Central memory CD8-positive, alpha-beta T cell (primary cell): Measurements from ENCODE around the gene RBM34.

Source experiments
- ATAC-seq: fragments of 150-1000 bp; cut with Tn5 transposase; replicated peaks from 2 replicates; pipeline ENCODE4 v1.10.0; 2022; ENCODE audit warnings: mild to moderate bottlenecking, moderate FRiP score, moderate number of reproducible peaks; ENCODE audit not compliant: poor library complexity, severe bottlenecking; ENCODE audit errors: extremely low read depth
- DNase-seq, 2 donors: peaks; one replicate each; pipeline ENCODE4 v3.0.0; 2021; ENCODE audit warnings: low spot score in 2 of 2
- H3K27ac Mint-ChIP-seq: one replicate; pipeline ENCODE4 v1.8.0; 2022; ENCODE audit warnings: low read depth, mild to moderate bottlenecking, moderate library complexity, mixed read lengths
- H3K27me3 Mint-ChIP-seq: one replicate; pipeline ENCODE4 v1.8.0; 2022; ENCODE audit warnings: mixed read lengths
- H3K36me3 Mint-ChIP-seq: one replicate; pipeline ENCODE4 v1.8.0; 2022; ENCODE audit warnings: mild to moderate bottlenecking, moderate library complexity, mixed read lengths; ENCODE audit not compliant: insufficient read depth
- H3K4me1 Mint-ChIP-seq: one replicate; pipeline ENCODE4 v1.8.0; 2022; ENCODE audit warnings: mixed read lengths
- H3K4me3 Mint-ChIP-seq: one replicate; pipeline ENCODE4 v1.8.0; 2022; ENCODE audit warnings: mild to moderate bottlenecking, moderate library complexity, mixed read lengths
- H3K9me3 Mint-ChIP-seq: one replicate; pipeline ENCODE4 v1.8.0; 2022; ENCODE audit warnings: mixed read lengths

Gene RBM34

GRCh38 chr1:235147269-235147668 is 13.8 kb downstream of the RBM34 start:
- no peaks in the 10 kb centered on the region for H3K9me3 Mint-ChIP-seq
- no peaks in the 10 kb centered on the region for H3K27me3 Mint-ChIP-seq
- H3K4me3 Mint-ChIP-seq: no peak overlapping the region
- no peak overlapping the region for H3K27ac Mint-ChIP-seq
- peaks cover 26% of the 10 kb centered on the region for H3K4me1 Mint-ChIP-seq
- DNase-seq (no peak), ATAC-seq (no peak)
- peaks cover 73% of the 10 kb centered on the region for H3K36me3 Mint-ChIP-seq

- H3K27ac Mint-ChIP-seq: no peak overlapping the region
- H3K4me1 Mint-ChIP-seq: peaks cover 16% of the 10 kb centered on the region
- H3K36me3 Mint-ChIP-seq: peaks cover 68% of the 10 kb centered on the region
- H3K27me3 Mint-ChIP-seq: no peaks in the 10 kb centered on the region
- no peak for ATAC-seq
- no peak overlapping the region for H3K4me3 Mint-ChIP-seq
- H3K9me3 Mint-ChIP-seq: no peaks in the 10 kb centered on the region
- no peak for DNase-seq
Observed at GRCh38 chr1:235145639-235146038, 15.4 kb downstream of the RBM34 start.

DNA sequence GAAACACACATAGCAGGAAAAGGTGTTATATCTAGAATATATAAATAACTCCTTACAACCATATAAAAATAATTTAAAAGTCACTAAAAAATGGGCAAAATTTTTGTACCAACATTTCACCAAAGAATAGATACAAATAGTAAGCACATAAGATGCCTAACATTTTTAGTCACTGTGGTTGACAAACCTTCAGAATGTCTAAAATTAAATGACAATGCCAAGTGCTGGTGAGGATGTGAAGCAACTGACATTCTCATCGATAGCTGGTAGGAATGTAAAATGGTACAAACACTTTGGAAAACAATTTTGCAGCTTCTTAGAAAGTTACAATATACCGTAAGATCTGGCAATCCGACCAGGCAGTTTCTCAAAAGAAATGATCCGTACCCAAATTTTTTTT is 18.1 kb downstream of the RBM34 start:
- Mint-ChIP-seq H3K27ac (no peak overlapping the region), H3K9me3 (no peaks in the 10 kb centered on the region), H3K4me1 (peaks cover 24% of the 10 kb centered on the region), H3K36me3 (peaks cover 71% of the 10 kb centered on the region), H3K4me3 (no peak overlapping the region), H3K27me3 (no peaks in the 10 kb centered on the region)
- ATAC-seq (no peak), DNase-seq (no peak)

GRCh38 chr1:235139315-235139714 is 21.7 kb downstream of the RBM34 start:
- peaks cover 24% of the 10 kb centered on the region for H3K4me1 Mint-ChIP-seq
- H3K27me3 Mint-ChIP-seq: no peaks in the 10 kb centered on the region
- no peaks in the 10 kb centered on the region for H3K9me3 Mint-ChIP-seq
- H3K4me3 Mint-ChIP-seq: no peak overlapping the region
- H3K36me3 Mint-ChIP-seq: peaks cover 77% of the 10 kb centered on the region
- H3K27ac Mint-ChIP-seq: no peak overlapping the region
- ATAC-seq (no peak), DNase-seq (no peak)

DNA sequence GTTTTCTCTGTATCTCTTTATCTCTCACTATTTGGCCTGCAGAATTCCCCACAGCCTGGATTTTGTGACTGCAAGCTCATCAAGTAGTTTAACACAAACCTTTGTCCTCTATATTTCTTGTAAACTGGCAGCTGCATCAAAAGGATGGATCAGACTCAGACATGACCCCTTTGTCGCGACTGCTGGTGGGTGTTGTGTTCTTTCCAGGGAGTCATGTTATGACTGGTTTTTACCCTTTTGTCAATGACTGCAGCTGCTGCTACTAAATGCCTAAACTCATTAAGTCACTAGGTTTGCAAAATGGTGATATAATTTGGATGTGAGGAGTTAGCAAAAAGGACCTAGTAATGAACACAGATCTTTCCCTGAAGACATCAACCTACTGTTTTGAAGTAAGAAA is 22.2 kb downstream of the RBM34 start:
- H3K36me3 Mint-ChIP-seq: peaks cover 78% of the 10 kb centered on the region
- no peaks in the 10 kb centered on the region for H3K27me3 Mint-ChIP-seq
- H3K27ac Mint-ChIP-seq: no peak overlapping the region
- no peak overlapping the region for H3K4me3 Mint-ChIP-seq
- H3K9me3 Mint-ChIP-seq: no peaks in the 10 kb centered on the region
- ATAC-seq (no peak), DNase-seq (no peak)
- H3K4me1 Mint-ChIP-seq: peaks cover 20% of the 10 kb centered on the region

DNA sequence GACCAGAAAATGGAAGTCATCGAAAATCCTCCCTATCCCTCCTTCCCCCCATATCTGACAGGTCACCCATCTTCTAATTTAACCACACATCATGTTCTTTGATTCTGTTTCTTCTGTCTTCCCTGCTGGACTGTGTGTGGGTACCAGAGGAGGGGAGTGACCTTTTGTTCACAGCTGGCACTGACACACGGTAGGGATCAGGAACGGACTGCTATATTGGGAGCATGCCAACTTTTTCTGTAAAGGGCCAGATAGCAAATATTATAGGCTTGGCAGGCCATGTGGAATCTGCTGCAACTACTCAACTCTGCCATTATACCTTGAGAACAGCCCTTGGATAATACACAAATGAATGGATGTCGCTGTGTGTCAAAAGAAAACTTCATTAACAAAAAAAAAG is 24.9 kb downstream of the RBM34 start:
- no peak for ATAC-seq
- Mint-ChIP-seq H3K4me1 (peaks cover 15% of the 10 kb centered on the region), H3K4me3 (no peak overlapping the region), H3K27ac (no peak overlapping the region), H3K27me3 (no peaks in the 10 kb centered on the region), H3K9me3 (no peaks in the 10 kb centered on the region), H3K36me3 (peaks cover 71% of the 10 kb centered on the region)
- no peak for DNase-seq

DNA sequence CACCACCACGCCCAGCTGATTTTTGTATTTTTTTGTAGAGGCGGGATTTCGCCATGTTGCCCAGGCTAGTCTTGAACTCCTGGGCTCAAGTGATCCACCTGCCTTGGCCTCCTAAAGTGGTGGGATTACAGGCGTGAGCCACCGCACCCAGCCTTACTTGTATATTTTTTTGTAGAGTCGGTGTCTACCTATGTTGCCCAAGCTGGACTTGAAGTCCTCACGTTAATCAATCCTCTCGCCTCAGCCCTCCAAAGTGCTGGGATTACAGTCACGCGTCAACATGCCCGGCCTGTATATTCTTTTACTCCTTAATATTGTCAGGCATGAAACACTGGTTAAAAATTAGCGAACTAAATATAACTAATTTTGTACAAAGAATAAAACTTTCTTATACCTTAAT is 26.9 kb downstream of the RBM34 start:
- Mint-ChIP-seq H3K36me3 (peaks cover 61% of the 10 kb centered on the region), H3K4me1 (peaks cover 9% of the 10 kb centered on the region), H3K27ac (no peak overlapping the region), H3K27me3 (no peaks in the 10 kb centered on the region), H3K4me3 (no peak overlapping the region), H3K9me3 (no peaks in the 10 kb centered on the region)
- DNase-seq (no peak), ATAC-seq (no peak)

DNA sequence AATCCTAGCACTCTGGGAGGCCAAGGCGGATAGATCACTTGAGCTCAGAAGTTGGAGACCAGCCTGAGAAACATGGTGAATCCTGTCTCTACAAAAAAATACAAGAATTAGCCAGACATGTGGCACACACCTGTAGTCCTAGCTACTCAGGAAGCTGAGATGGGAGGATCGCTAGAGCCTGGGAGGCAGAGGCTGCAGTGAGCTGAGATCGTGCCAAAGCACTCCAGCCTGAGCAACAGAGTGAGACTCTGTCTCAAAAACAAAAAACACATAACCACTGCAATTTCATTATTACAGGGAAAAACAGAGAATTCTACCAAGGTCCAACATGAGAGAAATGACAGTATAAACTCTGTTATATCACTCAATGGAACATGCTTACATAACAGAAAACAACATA is 28.0 kb downstream of the RBM34 start:
- Mint-ChIP-seq H3K4me1 (peaks cover 4% of the 10 kb centered on the region), H3K9me3 (no peaks in the 10 kb centered on the region), H3K4me3 (no peak overlapping the region), H3K36me3 (peaks cover 59% of the 10 kb centered on the region), H3K27ac (no peak overlapping the region), H3K27me3 (no peaks in the 10 kb centered on the region)
- no peak for ATAC-seq
- no peak for DNase-seq

DNA sequence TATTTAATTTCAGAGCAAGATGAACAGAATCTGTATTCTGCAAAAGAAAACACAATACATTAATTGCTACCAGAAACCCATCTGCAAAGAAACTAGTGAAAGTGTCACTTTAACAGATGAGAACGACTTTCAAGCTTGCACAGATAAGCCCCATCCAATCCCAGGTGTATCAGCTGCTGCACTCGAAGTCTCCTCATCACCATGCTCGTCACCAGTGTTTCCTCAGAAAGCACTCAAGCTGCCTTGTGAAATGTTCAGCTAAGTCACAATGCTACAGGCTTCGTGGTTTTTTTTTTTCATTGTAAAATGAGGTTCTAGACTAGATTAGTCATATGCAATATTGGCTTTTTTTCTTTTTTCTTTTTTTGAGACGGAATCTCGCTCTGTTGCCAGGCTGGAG is 29.1 kb downstream of the RBM34 start:
- DNase-seq (no peak), ATAC-seq (no peak)
- H3K4me3 Mint-ChIP-seq: no peak overlapping the region
- peaks cover 52% of the 10 kb centered on the region for H3K36me3 Mint-ChIP-seq
- H3K27ac Mint-ChIP-seq: no peak overlapping the region
- H3K9me3 Mint-ChIP-seq: no peaks in the 10 kb centered on the region
- peaks cover 10% of the 10 kb centered on the region for H3K4me1 Mint-ChIP-seq
- H3K27me3 Mint-ChIP-seq: no peaks in the 10 kb centered on the region

DNA sequence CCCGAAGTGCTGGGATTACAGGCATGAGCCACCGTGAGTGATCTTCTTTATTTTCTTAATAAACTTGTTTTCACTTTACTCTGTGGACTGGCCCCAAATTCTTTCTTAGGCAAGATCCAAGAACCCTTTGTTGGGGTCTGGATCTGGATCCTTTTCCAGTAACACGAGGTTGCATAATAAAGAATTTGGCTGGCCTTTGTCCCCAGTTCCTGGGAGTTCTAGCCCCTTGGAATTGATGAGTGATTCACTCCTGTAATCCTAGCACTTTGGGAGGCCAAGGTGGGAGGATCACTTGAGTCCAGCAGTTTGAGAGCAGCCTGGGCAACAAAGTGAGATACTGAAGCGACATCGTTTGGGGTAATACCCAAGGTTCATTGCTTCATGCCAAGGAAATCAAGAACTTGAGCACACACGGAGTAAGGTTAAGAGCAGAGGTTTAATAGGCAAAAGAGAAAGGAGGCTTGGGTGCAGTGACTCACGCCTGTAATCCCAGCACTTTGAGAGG is 30.2 kb downstream of the RBM34 start:
- no peaks in the 10 kb centered on the region for H3K9me3 Mint-ChIP-seq

DNA sequence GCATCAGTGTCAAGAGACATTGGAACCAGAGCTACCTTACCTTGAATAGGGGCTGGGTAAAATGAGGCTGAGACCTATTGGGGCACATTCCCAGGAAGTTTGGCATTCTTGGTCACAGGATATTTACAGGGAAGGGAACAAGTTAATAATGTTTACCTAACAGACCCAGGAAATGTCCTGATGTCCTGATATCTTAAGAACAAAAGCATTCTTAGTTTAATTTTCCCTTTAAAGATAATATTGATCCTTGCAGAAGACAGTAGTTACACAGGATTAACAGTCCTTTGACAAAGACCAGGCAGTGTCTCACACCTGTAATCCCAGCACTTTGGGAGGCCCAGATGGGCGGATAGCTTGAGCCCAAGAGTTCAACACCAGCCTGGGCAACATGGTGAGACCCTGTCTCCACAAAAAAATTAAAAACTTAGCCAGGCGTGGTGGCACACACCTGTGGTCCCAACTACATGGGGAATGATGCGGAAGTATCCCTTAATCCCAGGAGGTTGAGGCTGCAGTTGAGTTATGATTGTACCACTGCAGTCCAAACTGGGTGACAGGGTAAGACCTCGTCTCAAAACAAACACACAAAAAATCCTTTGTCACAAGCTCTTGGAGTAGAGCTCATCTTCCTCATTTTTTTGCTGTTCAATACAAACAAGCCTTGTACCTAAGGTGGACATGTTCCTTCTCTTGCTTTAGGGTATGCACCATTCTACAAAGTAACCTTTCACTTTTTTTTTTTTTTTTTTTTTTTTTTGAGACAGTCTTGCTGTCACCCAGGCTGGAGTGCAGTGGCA is 31.1 kb downstream of the RBM34 start:
- DNase-seq (no peak), ATAC-seq (no peak)
- Mint-ChIP-seq H3K9me3 (no peaks in the 10 kb centered on the region), H3K27ac (peak overlapping the region; percentile 70), H3K27me3 (no peaks in the 10 kb centered on the region), H3K36me3 (peaks cover 45% of the 10 kb centered on the region), H3K4me1 (peaks cover 25% of the 10 kb centered on the region), H3K4me3 (peak overlapping the region; percentile 99)

More for the DNA sequence above, 30.2 kb downstream of the RBM34 start:
- DNase-seq: no peak
- peak overlapping the region; percentile 70 for H3K27ac Mint-ChIP-seq
- no peak overlapping the region for H3K4me3 Mint-ChIP-seq
- ATAC-seq: no peak
- peaks cover 47% of the 10 kb centered on the region for H3K36me3 Mint-ChIP-seq
- peaks cover 22% of the 10 kb centered on the region for H3K4me1 Mint-ChIP-seq
- no peaks in the 10 kb centered on the region for H3K27me3 Mint-ChIP-seq

DNA sequence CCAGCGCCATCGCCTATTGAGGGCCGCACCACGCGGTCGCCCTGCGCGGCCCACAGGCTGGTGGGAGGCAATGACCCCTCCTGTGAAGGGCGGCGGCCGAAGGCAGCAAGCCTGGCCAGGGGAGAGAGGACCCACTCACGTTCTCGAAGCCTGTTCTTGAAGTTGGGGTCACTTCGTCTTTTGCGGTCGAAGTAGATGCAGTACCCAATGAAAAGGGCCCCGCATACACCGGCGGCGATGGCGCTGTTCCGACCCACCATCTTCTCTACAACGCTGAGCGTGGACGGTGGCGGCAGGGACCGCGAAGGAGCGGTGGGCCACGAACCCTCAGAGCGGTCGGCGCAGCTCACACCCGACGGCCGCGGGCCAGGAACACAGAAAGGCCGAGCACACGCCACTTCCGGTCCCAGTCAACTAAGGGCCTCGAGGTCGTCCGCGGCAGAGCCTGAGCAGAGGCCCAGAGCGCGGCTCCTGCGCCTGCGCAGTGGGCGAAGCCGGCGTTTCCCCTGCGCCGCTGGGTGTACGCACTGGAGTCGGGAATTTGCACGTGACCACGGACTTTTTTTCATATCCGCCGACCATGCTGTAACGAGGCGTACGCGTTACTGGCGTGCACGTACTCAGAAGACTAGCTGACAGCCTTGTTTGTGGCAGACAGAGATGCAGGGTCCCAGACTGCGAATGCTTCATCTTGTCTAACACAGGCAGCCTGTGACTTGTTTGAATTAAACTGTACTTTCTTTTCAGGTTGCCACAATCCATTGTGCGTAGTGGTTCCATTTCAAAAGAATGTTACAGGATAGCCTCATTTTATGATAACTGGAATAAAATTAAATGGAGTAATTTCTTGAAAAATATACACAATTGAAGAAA is 32.4 kb downstream of the RBM34 start, which contains the start of gene TOMM20:
TSS of gene TOMM20 (minus strand) at position 382 of the 873 bp plus-strand sequence. CDS start at position 260, 122 bp downstream.
- H3K27ac Mint-ChIP-seq: peak within 1 kb of the TSS; percentile 96
- DNase-seq (peak; percentile 84 to 91), ATAC-seq (peak; percentile 89)
- peaks cover 40% of the 10 kb centered on the region for H3K36me3 Mint-ChIP-seq
- peak within 1 kb of the TSS; percentile 99 for H3K4me3 Mint-ChIP-seq
- H3K4me1 Mint-ChIP-seq: peaks cover 33% of the 10 kb centered on the region
- H3K9me3 Mint-ChIP-seq: no peaks in the 10 kb centered on the region
- H3K27me3 Mint-ChIP-seq: no peaks in the 10 kb centered on the region
